GM21529 (cell line): Measurements from ENCODE around the gene ZNF789.
"Not testable (repeated sequence)": the region's sequence is repeated elsewhere in the genome, so short reads cannot be mapped to it uniquely, and the experiment has no call there.

Source experiments
- ATAC-seq: cut with Tn5 transposase; IDR thresholded peaks from one replicate; pipeline ENCODE4 v1.9.1; 2021; ENCODE audit not compliant: unreplicated experiment

The ZNF789 gene

GRCh38 chr7:99472561-99473314 lies at the start of gene ZNF789:
Gene ZNF789, plus strand, starts transcription at chr7:99472890. Its CDS starts 3,567 bp downstream, at chr7:99476457.
- peak; percentile 96 for ATAC-seq

- ATAC-seq: no peak
Observed at GRCh38 chr7:99424932-99425730, 47.6 kb upstream of the ZNF789 start.

GRCh38 chr7:99428972-99429566 lies 43.6 kb upstream of the ZNF789 start:
- no peak for ATAC-seq

- no peak for ATAC-seq
Observed at GRCh38 chr7:99429756-99430155, 42.9 kb upstream of the ZNF789 start.

- not testable (repeated sequence) for ATAC-seq
Observed at GRCh38 chr7:99431756-99432540, 40.7 kb upstream of the ZNF789 start.

- ATAC-seq: no peak
Observed at GRCh38 chr7:99433158-99433557, 39.5 kb upstream of the ZNF789 start.

- no peak for ATAC-seq
Observed at GRCh38 chr7:99437946-99438572, 34.6 kb upstream of the ZNF789 start.

GRCh38 chr7:99438573-99439480 lies 33.9 kb upstream of the ZNF789 start, which contains the start of the genes CPSF4 and PTCD1:
Gene CPSF4, plus strand, starts transcription at chr7:99438943. Its CDS starts 140 bp downstream, at chr7:99439083.
Gene PTCD1, minus strand, starts transcription at chr7:99438798. Its CDS starts 3,556 bp downstream, at chr7:99435242.
- peak; percentile 93 for ATAC-seq

- ATAC-seq: no peak
Observed at GRCh38 chr7:99440195-99440594, 32.5 kb upstream of the ZNF789 start.

GRCh38 chr7:99446096-99446495 lies 26.6 kb upstream of the ZNF789 start:
- no peak for ATAC-seq

- ATAC-seq: no peak
Observed at GRCh38 chr7:99447943-99448342, 24.7 kb upstream of the ZNF789 start.

- ATAC-seq: no peak
Observed at GRCh38 chr7:99448855-99449254, 23.8 kb upstream of the ZNF789 start.

- no peak for ATAC-seq
Observed at GRCh38 chr7:99449326-99449725, 23.4 kb upstream of the ZNF789 start.

- no peak for ATAC-seq
Observed at GRCh38 chr7:99451936-99452335, 20.8 kb upstream of the ZNF789 start.

- ATAC-seq: no peak
Observed at GRCh38 chr7:99452541-99452940, 20.1 kb upstream of the ZNF789 start.

- no peak for ATAC-seq
Observed at GRCh38 chr7:99453105-99453504, 19.6 kb upstream of the ZNF789 start.

GRCh38 chr7:99455874-99456273 lies 16.8 kb upstream of the ZNF789 start:
- no peak for ATAC-seq

GRCh38 chr7:99456288-99456687 lies 16.4 kb upstream of the ZNF789 start:
- no peak for ATAC-seq

- no peak for ATAC-seq
Observed at GRCh38 chr7:99457050-99457649, 15.5 kb upstream of the ZNF789 start.
